HEK293 (cell line): ENCODE results near the gene PRKAG2.

ENCODE experiments used
- HOXD13 ChIP-seq: sonication (generic); formaldehyde crosslinking; IDR thresholded peaks from 2 replicates; pipeline ENCODE4 v1.8.0; 2022; ENCODE audit warnings: missing genetic modification reagents, borderline replicate concordance
- KLF9 ChIP-seq: fragments of 450-650 bp; formaldehyde crosslinking; IDR thresholded peaks from 2 replicates; pipeline ENCODE4 v1.5.1; 2016; ENCODE audit warnings: missing biosample characterization, missing genetic modification characterization, low read depth
- TCF7L2 ChIP-seq: IDR thresholded peaks from 2 replicates; pipeline ENCODE4 v1.6.1; 2011; ENCODE audit warnings: low read depth, mild to moderate bottlenecking, inconsistent platforms, low read length, moderate library complexity, borderline replicate concordance
- ZBTB17 ChIP-seq: fragments of 450-650 bp; formaldehyde crosslinking; IDR thresholded peaks from 2 replicates; pipeline ENCODE4 v1.5.1; 2016; ENCODE audit warnings: missing biosample characterization, missing genetic modification characterization
- ZBTB21 ChIP-seq: fragments of 450-650 bp; formaldehyde crosslinking; IDR thresholded peaks from 2 replicates; pipeline ENCODE4 v1.5.1; 2017; ENCODE audit warnings: missing biosample characterization, missing genetic modification characterization
- ZNF366 ChIP-seq: fragments of 450-650 bp; formaldehyde crosslinking; conservative IDR thresholded peaks from 2 replicates; pipeline ENCODE4 v1.5.1; 2016; ENCODE audit warnings: missing biosample characterization, missing genetic modification characterization
- ZNF514 ChIP-seq: fragments of 450-650 bp; formaldehyde crosslinking; IDR thresholded peaks from 2 replicates; pipeline ENCODE4 v1.5.1; 2016; ENCODE audit warnings: missing biosample characterization, missing genetic modification characterization
- ZNF561 ChIP-seq: fragments of 450-650 bp; IDR thresholded peaks from 2 replicates; pipeline ENCODE4 v1.5.1; 2018; ENCODE audit warnings: missing biosample characterization, missing genetic modification characterization, borderline replicate concordance
- ZNF596 ChIP-seq: fragments of 450-650 bp; IDR thresholded peaks from 2 replicates; pipeline ENCODE4 v1.5.0; 2018; ENCODE audit warnings: missing biosample characterization, mild to moderate bottlenecking, missing genetic modification characterization, moderate library complexity
- ZNF76 ChIP-seq: fragments of 450-650 bp; formaldehyde crosslinking; IDR thresholded peaks from 2 replicates; pipeline ENCODE4; 2016; ENCODE audit warnings: low read depth, missing biosample characterization, missing genetic modification characterization, borderline replicate concordance
- ZNF837 ChIP-seq: fragments of 450-650 bp; formaldehyde crosslinking; IDR thresholded peaks from 2 replicates; pipeline ENCODE4 v1.5.1; 2016; ENCODE audit warnings: missing biosample characterization, missing genetic modification characterization
- TF ChIP-seq, protein P1 (sequence below): fragments of 450-650 bp; formaldehyde crosslinking; IDR thresholded peaks from 2 replicates; pipeline ENCODE4 v1.5.1; 2016; ENCODE audit warnings: missing biosample characterization, missing genetic modification characterization
- TF ChIP-seq, protein P2 (sequence below): fragments of 450-650 bp; formaldehyde crosslinking; IDR thresholded peaks from 2 replicates; pipeline ENCODE4 v1.5.1; 2016; ENCODE audit warnings: missing biosample characterization, missing genetic modification characterization
- TF ChIP-seq, protein P3 (sequence below): fragments of 450-650 bp; formaldehyde crosslinking; optimal IDR thresholded peaks from 2 replicates; pipeline ENCODE3; 2016; ENCODE audit warnings: missing biosample characterization, mild to moderate bottlenecking, missing genetic modification characterization

DNA sequence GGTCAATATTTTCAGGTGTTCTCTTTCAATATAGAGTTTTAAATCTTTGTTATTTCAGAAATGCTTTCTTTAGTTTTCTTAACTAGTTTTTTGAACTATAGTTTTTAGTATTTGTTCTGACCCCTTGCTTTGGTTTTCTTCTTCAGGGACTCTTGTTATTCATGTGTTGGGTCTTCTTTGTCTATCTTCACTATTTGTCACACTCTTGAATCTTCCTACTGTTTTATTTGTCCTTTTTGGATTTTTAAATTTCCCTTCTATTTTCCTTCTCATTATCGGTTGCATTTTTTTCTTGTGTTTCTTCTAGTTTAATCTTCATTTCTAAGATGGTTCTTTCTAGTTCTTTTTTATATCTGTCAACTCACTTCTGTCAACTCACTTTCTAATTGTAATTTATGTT lies 37.1 kb upstream of the PRKAG2 start:
- TF ChIP-seq, protein P1, sequence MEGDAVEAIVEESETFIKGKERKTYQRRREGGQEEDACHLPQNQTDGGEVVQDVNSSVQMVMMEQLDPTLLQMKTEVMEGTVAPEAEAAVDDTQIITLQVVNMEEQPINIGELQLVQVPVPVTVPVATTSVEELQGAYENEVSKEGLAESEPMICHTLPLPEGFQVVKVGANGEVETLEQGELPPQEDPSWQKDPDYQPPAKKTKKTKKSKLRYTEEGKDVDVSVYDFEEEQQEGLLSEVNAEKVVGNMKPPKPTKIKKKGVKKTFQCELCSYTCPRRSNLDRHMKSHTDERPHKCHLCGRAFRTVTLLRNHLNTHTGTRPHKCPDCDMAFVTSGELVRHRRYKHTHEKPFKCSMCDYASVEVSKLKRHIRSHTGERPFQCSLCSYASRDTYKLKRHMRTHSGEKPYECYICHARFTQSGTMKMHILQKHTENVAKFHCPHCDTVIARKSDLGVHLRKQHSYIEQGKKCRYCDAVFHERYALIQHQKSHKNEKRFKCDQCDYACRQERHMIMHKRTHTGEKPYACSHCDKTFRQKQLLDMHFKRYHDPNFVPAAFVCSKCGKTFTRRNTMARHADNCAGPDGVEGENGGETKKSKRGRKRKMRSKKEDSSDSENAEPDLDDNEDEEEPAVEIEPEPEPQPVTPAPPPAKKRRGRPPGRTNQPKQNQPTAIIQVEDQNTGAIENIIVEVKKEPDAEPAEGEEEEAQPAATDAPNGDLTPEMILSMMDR (tag by site-specific recombination) = no peak
- no peak for TF ChIP-seq TCF7L2
- TF ChIP-seq, protein P2, sequence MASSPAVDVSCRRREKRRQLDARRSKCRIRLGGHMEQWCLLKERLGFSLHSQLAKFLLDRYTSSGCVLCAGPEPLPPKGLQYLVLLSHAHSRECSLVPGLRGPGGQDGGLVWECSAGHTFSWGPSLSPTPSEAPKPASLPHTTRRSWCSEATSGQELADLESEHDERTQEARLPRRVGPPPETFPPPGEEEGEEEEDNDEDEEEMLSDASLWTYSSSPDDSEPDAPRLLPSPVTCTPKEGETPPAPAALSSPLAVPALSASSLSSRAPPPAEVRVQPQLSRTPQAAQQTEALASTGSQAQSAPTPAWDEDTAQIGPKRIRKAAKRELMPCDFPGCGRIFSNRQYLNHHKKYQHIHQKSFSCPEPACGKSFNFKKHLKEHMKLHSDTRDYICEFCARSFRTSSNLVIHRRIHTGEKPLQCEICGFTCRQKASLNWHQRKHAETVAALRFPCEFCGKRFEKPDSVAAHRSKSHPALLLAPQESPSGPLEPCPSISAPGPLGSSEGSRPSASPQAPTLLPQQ (tag by site-specific recombination) = no peak
- TF ChIP-seq, protein P3, sequence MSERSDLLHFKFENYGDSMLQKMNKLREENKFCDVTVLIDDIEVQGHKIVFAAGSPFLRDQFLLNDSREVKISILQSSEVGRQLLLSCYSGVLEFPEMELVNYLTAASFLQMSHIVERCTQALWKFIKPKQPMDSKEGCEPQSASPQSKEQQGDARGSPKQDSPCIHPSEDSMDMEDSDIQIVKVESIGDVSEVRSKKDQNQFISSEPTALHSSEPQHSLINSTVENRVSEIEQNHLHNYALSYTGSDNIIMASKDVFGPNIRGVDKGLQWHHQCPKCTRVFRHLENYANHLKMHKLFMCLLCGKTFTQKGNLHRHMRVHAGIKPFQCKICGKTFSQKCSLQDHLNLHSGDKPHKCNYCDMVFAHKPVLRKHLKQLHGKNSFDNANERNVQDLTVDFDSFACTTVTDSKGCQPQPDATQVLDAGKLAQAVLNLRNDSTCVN = no peak
- no peak for TF ChIP-seq ZNF837 (tag by site-specific recombination)
- no peak for TF ChIP-seq ZNF76
- TF ChIP-seq ZNF561 (tag by site-specific recombination) = no peak
- TF ChIP-seq ZNF596 = no peak
- no peak for TF ChIP-seq ZBTB17 (tag by site-specific recombination)
- no peak for TF ChIP-seq ZNF366 (tag by site-specific recombination)
- TF ChIP-seq HOXD13 (CRISPR knock-in tag) = no peak
- TF ChIP-seq ZBTB21 (tag by site-specific recombination) = no peak
- no peak for TF ChIP-seq KLF9
- TF ChIP-seq ZNF514 (tag by site-specific recombination) = no peak
